Fibroblast of skin of back (primary cell): ENCODE measurements around the gene CHRND.

Source experiments
- DNase-seq: peaks from one replicate; pipeline ENCODE4 v3.0.0-alpha.2; 2013

Gene CHRND

DNA sequence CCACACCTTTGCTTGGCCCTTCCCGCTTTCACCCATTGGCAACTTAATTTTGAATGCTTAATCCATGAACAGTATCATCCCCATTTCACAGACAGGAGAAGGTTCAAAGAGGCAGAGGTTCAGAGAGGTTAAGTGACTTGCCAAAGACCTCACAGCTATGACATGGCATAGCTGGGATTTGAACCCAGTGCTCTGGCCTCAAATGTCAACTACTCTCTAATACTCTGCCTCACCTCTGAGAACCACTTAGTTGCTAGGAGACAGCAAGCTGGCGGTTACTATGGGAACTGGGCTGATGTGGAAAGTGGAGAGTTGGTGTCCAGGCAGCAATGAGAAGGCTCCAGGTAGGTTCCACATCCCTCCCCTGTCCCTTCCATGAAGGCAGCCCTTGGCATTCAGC lies 21.5 kb upstream of the CHRND start:
- no peak for DNase-seq

DNA sequence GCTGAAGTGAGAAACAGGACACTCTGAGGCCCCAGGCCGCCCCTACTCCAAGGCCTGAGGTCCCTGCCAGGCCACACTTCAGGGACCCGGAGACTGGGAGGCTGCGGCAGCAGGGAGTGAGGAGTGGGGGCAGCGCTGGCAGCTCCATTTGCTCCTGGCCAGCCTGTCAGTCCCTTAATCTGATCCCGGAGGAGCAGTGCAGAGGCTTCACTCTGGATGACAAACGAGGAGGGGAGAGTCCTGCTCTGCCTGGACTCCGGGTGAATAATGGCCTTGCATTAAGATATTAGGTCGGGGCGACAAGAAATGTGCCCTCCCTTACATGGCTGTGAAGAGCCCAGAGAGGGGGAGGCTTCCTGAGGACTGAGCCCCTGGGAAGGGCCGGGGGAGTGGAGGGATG lies 20.1 kb upstream of the CHRND start:
- DNase-seq, result no peak

DNA sequence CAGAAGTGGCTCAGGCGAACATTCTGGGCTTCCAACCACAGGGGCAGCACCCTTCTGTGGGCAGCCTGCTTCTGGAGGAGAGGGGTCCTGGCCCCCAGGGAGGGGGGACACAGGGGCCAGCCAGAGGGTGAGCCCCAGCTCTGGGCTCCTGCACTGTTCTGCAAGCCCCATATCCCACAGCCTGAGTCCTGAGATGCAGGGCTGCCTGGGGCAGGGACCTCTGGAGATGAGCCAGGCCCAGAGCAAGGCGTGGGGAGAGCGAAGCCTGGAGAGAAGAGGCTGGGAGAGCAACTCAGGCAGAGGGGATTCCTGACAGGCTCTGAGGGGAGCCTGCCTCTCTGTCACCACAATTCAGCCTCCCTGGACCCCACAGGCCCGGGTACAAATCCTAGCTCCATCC lies 19.3 kb upstream of the CHRND start:
- no peak for DNase-seq

GRCh38 chr2:232508251-232508650 lies 17.7 kb upstream of the CHRND start:
- no peak for DNase-seq

DNA sequence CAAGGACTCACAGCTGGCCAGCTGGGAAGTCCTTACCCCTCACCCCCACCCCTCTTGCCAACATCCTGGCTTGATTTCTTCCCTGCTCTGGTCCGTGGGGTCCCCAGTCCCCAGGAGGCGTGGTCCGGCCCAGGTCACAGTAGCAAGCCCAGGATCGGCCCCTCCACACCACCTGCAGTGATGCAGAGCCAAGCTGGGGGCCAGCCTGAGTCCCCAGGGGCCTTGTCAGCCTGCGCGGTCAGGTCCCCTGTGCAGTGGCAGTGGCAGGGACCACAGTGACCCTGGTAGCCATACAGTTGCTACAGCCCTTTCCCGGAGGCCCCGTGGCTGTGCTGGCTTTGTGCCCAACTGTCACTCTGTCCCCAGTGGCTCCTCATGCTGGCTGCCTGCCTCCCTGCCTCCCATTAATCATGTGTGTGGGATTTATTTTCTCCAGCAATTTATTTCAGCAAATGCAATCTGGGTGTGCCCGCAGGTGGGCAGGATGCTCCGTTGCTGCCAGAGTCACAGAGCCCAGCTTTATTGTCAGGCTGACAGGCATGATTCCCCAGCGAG lies 14.5 kb upstream of the CHRND start:
- no peak for DNase-seq

DNA sequence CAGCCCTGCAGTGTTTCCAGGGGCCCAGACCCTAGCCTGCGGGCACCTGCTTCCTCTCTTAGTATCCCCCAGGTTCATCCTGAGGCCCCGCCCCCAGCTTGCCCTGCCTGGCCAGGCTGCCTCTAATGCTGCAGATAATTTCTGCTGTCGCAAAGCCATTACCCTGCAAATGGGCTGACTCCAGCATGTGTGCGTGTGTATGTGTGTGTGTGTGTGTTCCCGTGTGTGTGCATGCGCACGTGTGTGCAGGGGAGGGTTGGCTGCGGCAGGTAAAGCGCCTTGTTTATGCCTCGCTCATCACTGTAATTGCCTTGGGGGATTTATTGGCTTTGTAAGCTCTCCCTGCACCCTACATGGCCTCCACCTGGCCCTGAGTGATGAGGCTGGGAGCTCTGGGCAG lies 13.4 kb upstream of the CHRND start:
- no peak for DNase-seq

- DNase-seq, result no peak
Measured at GRCh38 chr2:232513353-232513752, 12.6 kb upstream of the CHRND start.

DNA sequence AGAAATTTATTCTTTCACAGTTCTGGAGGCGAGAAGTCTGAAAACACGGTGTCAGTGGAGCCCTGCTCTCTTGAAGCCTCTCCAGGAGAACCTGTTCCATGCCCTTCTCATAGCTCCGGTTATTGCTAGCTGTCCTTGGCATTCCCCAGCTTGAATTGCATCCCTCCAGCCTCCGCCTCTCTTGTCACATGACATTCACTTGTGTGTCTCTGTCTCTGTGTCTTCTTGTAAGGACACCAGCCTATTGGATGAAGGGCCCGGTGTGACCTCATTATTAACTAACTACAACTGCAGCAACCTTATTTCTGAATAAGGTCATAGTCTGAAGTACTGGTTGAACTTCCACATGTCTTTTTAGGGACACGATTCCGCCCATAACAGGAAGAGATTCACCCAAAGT lies 10.3 kb upstream of the CHRND start:
- no peak for DNase-seq

DNA sequence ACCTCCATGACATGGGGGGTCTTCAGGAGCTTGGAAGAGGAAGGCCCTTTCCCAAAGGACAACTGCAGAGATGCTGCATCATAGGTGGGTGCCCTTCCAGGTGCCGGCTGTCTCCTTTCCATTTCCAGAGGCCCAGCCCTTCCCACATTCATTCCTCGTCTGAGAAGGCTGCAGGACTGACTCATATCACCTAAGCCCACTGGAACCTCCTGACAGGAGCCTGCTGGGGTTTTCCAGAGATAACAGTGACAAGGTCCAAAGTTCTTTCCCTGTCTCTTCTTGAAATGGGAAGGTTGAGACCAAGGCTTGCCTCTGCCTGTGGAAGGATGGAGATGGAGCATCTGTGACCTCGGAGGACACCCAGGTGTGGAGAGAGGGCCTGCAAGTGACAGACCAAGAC lies 9.4 kb upstream of the CHRND start:
- no peak for DNase-seq

DNA sequence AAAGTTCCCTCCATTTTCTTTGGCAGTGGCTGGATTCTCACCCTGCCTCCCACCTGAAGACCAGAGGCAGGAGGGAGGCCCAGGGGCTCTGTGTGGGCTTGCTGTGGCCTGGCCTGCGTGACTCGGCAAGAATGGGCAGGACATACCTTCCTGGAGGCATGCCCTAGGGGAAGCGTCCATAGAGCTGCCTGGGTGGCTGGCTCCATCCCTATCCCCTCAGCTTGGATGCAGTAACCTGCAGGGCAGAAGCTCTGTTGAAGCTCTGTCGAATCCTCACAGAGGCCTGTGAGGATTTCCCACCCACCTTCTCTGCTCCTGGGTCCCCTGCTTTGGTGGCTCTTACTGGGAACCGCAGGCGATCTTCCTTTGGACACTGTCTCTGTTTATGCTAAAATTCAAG lies 7.1 kb upstream of the CHRND start:
- DNase-seq, result no peak

- no peak for DNase-seq
Measured at GRCh38 chr2:232519581-232520438, 6.2 kb upstream of the CHRND start, which contains the start of gene PRSS56. Gene PRSS56, plus strand, starts transcription at chr2:232520388. Its CDS starts 211 bp downstream, at chr2:232520599.

GRCh38 chr2:232520489-232520888 lies 5.5 kb upstream of the CHRND start:
- DNase-seq, result no peak

GRCh38 chr2:232521098-232521497 lies 4.9 kb upstream of the CHRND start:
- DNase-seq, result no peak

- DNase-seq, result peak; percentile 7
Measured at GRCh38 chr2:232521959-232522622, 3.9 kb upstream of the CHRND start.

- no peak for DNase-seq
Measured at GRCh38 chr2:232522623-232523401, 3.1 kb upstream of the CHRND start.

DNA sequence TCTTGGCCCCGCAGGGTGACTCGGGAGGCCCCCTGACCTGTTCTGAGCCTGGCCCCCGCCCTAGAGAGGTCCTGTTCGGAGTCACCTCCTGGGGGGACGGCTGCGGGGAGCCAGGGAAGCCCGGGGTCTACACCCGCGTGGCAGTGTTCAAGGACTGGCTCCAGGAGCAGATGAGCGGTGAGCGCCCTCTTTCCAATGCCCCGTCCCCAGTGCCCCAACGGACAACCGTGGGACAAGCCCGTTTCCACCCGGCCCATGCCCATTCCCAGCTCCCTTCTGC lies 2.6 kb upstream of the CHRND start:
- no peak for DNase-seq

- DNase-seq, result peak; percentile 44
Measured at GRCh38 chr2:232523682-232524597, 2.0 kb upstream of the CHRND start.

GRCh38 chr2:232524771-232525170 lies 1.2 kb upstream of the CHRND start:
- no peak for DNase-seq

DNA sequence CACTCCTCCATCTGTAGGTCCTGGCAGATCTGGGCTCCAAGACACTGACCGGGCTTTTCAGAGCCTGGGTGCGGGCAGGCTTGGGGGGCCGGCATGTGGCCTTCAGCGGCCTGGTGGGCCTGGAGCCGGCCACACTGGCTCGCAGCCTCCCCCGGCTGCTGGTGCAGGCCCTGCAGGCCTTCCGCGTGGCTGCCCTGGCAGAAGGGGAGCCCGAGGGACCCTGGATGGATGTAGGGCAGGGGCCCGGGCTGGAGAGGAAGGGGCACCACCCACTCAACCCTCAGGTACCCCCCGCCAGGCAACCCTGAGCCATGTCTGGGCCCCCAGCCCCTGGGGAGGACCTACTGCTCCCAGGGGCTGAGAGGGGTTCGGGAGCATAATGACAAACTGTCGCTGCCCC lies 761 bp upstream of the CHRND start:
- no peak for DNase-seq

DNA sequence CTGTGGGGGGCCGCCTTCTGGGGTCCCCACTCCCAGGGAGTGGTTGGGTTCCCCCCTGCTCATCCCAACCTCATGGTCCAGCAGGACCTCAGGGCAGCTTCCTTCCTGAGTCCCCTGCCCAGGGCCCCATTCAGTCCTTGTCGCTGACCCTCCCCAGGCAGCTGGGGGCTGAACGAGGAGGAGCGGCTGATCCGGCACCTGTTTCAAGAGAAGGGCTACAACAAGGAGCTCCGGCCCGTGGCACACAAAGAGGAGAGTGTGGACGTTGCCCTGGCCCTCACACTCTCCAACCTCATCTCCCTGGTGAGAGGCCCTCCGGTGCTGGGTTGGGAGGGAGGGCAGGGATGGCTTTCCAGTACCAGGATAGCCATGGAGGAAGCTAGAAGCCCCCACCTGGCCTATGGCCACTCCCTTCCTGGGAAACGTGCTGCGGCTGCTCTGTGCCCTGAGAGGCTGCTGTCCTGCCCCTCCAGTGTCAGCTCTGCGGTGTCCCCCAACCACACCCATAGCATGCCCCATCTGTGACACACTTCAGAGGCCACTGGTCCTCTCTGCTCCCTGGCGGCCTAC lies 497 bp downstream of the CHRND start:
- no peak for DNase-seq

DNA sequence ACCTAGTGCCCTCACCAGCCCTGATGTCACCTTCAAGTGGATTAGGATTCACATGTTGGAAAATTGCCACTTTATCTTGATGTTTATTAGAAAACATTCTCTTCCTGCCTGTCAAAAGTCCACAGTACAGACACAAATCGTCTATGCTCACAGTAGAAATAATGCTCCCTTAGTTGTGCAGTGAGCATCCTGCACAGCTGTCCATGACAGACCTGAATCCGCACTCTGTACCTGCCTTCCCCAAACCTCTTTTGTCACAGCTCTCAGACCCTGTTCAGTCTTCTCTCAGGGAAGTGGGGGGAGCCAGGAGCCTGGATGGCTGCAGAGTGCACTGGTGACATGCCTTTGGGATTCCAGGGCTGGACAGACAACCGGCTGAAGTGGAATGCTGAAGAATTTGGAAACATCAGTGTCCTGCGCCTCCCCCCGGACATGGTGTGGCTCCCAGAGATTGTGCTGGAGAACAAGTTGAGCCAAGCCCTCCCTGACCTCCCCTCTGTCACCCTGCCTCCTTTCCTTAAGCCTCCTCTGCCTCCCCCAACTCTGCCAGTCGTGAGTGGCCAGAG lies 2.0 kb downstream of the CHRND start:
- no peak for DNase-seq
